SHP77 (cell line): Measurements from ENCODE around the gene INPP4A.
"Not testable (repeated sequence)": the region's sequence is repeated elsewhere in the genome, so short reads cannot be mapped to it uniquely, and the experiment has no call there.

ENCODE experiments used
- DNase-seq, 2 experiments: peaks; one replicate each; lab custom pipeline; 2025; lab: John Stamatoyannopoulos, UW

Gene INPP4A

GRCh38 chr2:98586551-98587140, 142.0 kb downstream of the INPP4A start:
- DNase-seq, result no peak

GRCh38 chr2:98588880-98589431, 144.3 kb downstream of the INPP4A start:
- no peak for DNase-seq

- no peak for DNase-seq
These were observed 144.8 kb downstream of the INPP4A start for GRCh38 chr2:98589489-98589888.

DNA sequence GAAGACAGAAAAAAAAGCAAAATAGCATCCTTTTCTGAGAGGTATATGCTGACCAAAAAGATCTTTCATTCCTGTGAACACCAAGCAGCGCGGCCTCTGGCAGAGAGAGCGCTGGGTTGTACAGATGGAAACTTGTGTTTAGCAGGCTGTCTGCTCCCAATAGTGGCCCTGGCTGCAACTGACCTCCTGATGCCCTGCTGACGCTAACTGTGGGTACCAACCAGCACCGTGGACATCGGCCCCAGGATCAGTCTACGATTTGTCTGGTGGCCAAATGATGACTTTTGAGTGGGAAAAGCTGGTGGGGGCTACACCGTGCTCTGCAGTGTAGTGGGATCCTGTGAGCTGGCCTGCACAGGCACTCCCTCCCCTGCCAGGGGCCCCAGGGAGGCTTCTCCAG, 147.9 kb downstream of the INPP4A start:
- DNase-seq, result no peak

DNA sequence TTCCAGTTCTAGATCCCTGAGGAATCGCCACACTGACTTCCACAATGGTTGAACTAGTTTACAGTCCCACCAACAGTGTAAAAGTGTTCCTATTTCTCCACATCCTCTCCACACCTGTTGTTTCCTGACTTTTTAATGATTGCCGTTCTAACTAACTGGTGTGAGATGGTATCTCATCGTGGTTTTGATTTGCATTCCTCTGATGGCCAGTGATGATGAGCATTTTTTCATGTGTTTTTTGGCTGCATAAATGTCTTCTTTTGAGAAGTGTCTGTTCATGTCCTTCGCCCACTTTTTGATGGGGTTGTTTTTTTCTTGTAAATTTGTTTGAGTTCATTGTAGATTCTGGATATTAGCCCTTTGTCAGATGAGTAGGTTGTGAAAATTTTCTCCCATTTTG, 150.0 kb downstream of the INPP4A start:
- not testable (repeated sequence) for DNase-seq

DNA sequence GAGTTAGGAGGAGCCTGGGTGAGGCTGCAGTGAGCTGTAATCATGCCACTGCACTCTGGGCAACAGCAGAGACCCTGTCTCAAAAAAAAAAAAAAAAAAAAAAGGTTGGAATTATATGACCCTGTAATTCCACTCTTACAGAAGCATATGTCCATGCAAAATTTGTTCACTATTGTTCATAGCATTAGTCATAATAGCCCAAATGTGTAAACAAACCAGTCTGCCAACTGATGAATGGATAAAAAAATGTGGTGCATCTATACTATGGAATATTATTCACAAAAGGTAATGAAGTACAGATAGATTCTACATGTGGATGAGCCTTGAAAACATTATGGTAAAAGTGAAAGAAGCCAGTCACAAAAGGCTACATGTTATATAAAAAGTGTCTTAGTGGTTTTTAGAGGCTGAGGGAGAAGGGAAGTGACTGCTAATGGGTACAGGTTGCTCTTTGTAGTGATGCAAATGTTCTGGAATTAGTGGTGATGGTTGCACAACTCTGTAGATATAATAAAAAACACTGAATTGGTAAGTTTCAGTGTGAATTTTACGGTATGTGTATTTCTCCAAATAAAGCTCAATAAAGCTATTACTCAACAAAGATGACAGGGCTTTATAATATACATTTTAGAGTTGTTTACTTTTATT, 154.2 kb downstream of the INPP4A start:
- DNase-seq, result no peak

- peak; percentile 51 to 57 for DNase-seq
These were observed 157.0 kb downstream of the INPP4A start for GRCh38 chr2:98601532-98602132.

GRCh38 chr2:98604547-98604946, 159.9 kb downstream of the INPP4A start:
- no peak for DNase-seq

GRCh38 chr2:98605076-98605475, 160.4 kb downstream of the INPP4A start:
- DNase-seq, result no peak

- DNase-seq, result no peak
These were observed 161.8 kb downstream of the INPP4A start for GRCh38 chr2:98606431-98606830.

- no peak for DNase-seq
These were observed 162.4 kb downstream of the INPP4A start for GRCh38 chr2:98607104-98607503.

DNA sequence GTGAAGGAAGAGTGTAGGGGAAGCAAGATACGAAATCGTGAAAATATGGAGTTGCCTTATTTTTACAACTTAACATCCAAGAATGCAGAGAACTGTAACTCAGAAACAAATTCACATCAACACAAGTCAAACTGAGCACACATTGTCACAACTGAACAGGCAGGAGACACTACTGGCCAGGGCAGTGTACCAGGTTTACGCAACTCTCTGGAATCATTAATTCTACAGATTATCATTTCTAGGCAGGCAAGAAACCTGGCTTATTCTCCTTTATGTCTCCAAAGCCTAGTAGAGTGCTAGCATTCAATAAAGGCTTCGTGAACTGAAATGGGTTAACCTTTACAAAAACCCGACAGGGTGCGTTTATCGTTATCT, 163.1 kb downstream of the INPP4A start:
- no peak for DNase-seq

DNA sequence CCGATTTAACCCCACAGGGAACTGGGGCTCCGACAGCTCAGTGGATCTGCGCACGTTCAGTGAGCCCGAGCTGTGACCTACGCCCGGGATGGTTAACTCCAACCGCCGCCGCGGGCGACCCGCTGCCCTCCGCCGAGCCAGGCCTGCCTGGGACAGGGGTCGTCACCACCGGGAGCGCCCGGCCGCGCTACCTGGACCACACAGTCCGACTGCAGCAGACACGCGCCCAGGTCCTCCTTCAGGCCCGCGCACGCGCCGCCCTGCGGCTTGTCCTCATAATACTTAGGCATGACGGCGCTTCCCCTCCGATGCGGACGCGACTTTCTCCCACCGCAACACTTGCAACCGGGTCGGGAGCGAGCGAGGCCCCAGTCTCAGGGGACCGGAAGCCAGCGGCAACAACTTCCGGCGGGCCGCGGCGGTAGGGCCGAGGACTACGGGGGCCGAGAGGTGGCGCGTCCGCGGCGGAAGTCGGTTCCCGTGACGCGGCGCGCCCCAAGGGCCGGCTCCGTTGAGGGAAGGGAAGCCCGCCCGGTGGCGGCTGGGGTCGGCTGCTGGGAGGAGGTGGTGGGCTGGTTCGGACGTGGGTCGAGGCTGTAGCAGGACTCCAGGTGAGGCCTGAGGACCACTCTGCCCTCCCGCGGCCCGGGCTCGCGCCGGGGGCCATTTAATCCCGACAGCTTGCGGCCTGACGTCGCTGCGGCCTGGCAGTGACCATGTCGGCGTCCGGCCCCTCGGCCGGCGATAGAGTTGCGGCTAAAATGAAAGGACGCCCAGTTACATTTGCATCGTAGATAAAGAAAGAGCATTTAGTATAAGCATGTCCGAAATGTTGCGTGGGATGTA, 163.7 kb downstream of the INPP4A start, which contains the start of the genes COA5 and UNC50:
TSS of gene COA5 (minus strand) at position 397 of the 846 bp plus-strand sequence. CDS start at position 290, 107 bp downstream.
TSS of gene UNC50 (plus strand) at position 474 of the 846 bp plus-strand sequence. CDS start 1,171 bp downstream, outside the sequence.
- DNase-seq, result peak; percentile 81 to 83

GRCh38 chr2:98608962-98609604, 164.4 kb downstream of the INPP4A start:
- DNase-seq, result no peak

DNA sequence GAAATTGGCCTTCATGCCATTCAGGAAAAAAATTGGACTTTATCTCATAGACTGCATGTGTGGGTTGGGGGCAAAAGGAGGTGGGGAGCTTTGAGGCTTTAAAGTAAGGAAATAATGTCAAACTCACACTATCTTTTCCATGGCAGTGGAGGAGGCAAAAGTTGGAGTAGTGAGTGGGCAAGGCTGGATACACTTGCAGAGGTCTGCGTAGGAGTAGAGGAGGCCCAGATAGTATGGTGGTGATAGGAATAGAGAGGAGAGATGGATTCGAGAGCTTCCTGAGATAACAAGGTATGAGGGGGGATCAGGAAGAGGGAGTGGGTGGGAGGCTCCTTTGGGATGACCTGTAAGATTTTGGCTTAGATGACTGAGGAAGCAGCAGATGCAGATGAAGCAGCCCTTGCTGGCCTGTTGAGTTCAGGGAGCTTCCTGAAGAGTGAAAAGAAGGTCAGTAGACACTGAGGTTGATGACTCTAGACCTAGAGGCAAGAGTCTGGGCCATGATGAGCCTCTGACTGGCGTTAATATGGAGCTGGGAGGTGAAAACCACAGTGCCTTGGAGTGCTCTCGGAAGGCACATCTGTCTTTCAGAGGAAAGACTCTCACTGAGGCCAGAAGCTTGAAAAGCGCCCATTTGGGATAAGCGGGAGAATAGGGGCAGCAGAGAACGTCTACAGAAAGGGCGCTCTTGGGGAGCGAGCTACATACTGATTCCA, 169.5 kb downstream of the INPP4A start:
- DNase-seq, result no peak

DNA sequence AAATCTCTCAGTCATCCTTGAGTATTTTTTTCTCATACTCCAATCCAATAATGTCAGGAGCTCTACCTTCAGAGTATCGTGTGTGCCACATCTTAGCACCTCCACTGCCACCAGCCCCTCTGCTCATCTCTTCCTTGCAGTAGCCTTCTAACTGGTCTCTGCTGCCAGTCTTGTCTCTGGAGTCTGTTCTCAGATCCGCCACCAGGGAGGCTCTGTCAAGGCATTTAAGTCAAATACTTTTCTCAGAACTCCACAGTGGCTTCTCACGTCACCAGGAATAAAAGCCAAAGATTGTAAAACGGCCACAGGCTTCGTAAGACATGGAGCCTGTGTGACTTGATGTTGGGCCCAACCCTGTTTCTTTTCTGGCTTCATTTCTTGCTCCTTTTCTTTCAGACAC, 170.8 kb downstream of the INPP4A start:
- DNase-seq, result no peak

DNA sequence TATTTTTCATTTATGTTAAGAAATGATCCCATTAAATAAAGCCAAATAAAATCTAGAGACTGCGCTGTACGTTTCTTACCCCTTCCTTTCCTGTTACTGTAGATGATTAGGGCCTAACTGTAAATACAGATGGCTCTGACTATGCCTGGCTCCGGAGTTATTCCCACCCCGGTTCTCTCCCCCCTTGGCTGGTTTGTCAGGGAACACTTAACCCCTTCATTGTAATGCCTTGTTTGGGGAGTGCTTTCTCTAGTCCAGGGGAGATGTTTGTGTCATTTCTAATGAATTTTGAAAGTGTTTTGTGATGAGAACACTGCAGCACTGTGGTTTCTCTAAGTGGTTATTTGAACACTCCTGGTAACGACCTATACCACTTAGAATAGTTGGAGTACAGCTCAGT, 172.5 kb downstream of the INPP4A start:
- DNase-seq, result no peak

DNA sequence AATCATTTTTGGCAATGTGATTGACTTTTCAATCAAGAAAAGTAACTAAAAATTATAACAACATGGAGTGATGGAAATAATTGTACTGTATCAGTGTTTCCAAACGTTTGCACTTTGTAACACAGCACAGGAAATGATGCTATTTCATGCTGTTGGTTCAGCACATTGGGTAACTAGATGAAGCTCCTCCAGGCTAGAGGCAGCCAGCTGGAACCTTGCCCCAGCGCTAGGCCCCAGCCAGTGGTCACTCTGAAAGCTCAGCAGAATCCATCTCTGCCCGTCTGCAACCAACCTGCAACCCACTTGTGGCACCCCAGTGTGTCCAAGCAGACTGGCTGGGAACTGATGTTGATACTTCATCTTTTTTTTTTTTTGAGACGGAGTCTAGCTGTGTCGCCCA, 179.0 kb downstream of the INPP4A start:
- DNase-seq, result no peak

GRCh38 chr2:98632351-98632750, 187.7 kb downstream of the INPP4A start:
- DNase-seq, result no peak

DNA sequence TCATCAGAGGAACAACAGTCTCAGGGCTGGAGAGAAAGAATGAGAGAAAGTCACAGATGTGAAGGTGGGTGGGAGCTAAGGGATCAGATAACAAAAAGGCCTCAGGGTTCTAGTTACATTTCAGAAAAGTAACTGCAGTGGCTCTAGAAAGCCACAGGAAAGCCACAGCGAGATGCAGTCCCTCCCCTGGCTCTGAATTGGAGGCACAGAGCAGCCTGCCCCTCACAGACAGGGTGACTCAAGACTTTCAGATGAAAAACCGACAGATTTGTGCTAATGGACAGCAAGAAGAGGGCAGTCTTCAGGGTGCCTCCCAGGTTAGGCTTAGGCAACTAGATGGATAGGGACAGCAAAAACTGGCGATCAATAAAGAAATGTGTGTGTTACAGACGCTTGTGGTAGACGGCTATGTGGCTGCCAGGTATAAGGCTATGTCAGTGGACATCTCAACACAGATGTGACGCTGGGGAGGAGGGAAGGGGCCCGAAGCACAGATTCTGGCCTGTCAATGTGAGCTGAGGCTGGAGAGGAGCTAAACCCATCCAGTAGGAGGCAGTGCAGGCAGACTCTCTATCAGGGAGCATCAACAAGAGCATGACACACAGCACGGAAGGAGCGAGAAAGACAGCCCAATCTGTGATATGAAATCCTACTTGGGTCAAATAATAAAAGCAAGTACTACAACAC, 189.9 kb downstream of the INPP4A start:
- DNase-seq, result peak; percentile 10 to 22
